ELF-1 (cell line): ENCODE results near the gene UGT1A3.
A peak's percentile ranks its signal among the peaks of the same experiment; 100 is the strongest.

Source experiments
- DNase-seq: peaks from one replicate; pipeline ENCODE4 v3.0.0-alpha.2; 2016; ENCODE audit warnings: low read depth, low spot score

Gene UGT1A3

GRCh38 chr2:233795735-233796171 lies 66.9 kb downstream of the UGT1A3 start:
- no peak for DNase-seq

GRCh38 chr2:233796254-233796653 lies 67.4 kb downstream of the UGT1A3 start:
- DNase-seq: no peak

GRCh38 chr2:233798335-233799086 lies 69.7 kb downstream of the UGT1A3 start:
- no peak for DNase-seq

GRCh38 chr2:233799087-233799665 lies 70.3 kb downstream of the UGT1A3 start:
- DNase-seq: no peak

GRCh38 chr2:233799716-233800115 lies 70.9 kb downstream of the UGT1A3 start:
- DNase-seq: no peak

GRCh38 chr2:233800208-233800607 lies 71.4 kb downstream of the UGT1A3 start:
- no peak for DNase-seq

- no peak for DNase-seq
Observed at GRCh38 chr2:233801357-233802131, 72.7 kb downstream of the UGT1A3 start.

GRCh38 chr2:233802132-233802815 lies 73.4 kb downstream of the UGT1A3 start:
- no peak for DNase-seq

GRCh38 chr2:233803292-233803911 lies 74.6 kb downstream of the UGT1A3 start:
- no peak for DNase-seq

- no peak for DNase-seq
Observed at GRCh38 chr2:233803994-233804393, 75.2 kb downstream of the UGT1A3 start.

- DNase-seq: no peak
Observed at GRCh38 chr2:233807215-233807865, 78.5 kb downstream of the UGT1A3 start.

GRCh38 chr2:233807966-233808935 lies 79.4 kb downstream of the UGT1A3 start:
- DNase-seq: no peak

- no peak for DNase-seq
Observed at GRCh38 chr2:233810385-233810784, 81.5 kb downstream of the UGT1A3 start.

GRCh38 chr2:233811087-233811486 lies 82.2 kb downstream of the UGT1A3 start:
- no peak for DNase-seq

- DNase-seq: no peak
Observed at GRCh38 chr2:233811732-233812131, 82.9 kb downstream of the UGT1A3 start.

- no peak for DNase-seq
Observed at GRCh38 chr2:233813236-233814055, 84.6 kb downstream of the UGT1A3 start.

- peak; percentile 8 for DNase-seq
Observed at GRCh38 chr2:233814056-233814835, 85.4 kb downstream of the UGT1A3 start.

GRCh38 chr2:233815861-233816260 lies 87.0 kb downstream of the UGT1A3 start:
- no peak for DNase-seq
